Tibial artery (tissue), 4 donors: ENCODE measurements around the gene HUNK.

Experiments used
- DNase-seq, 2 donors: peaks; one replicate each; pipeline ENCODE4 v3.0.0-alpha.2; 2019
- H3K27ac ChIP-seq, 2 donors: fragments of 200-600 bp; sonication (generic) in 1 of 2; 1 replicate in 1 of 2; 2 replicates in 1 of 2; pipeline ENCODE4 v1.5.1; 2018 to 2019; ENCODE audit warnings: mild to moderate bottlenecking in 1 of 2
- H3K27me3 ChIP-seq, 2 donors: fragments of 200-600 bp; sonication (generic) in 1 of 2; one replicate each; pipeline versions ENCODE4 v1.5.1 to v1.6.0; 2016 to 2019
- H3K36me3 ChIP-seq, 3 donors: fragments of 200-600 bp; sonication (generic) in 2 of 3; one replicate each; pipeline ENCODE4 v1.5.1; 2016 to 2019; ENCODE audit warnings: mild to moderate bottlenecking in 2 of 3
- H3K4me1 ChIP-seq, 4 donors: fragments of 200-600 bp; sonication (generic) in 2 of 4; 1 replicate in 3 of 4; 2 replicates in 1 of 4; pipeline ENCODE4 v1.5.1; 2016 to 2019
- H3K4me3 ChIP-seq, 2 donors: fragments of 200-600 bp; sonication (generic) in 1 of 2; 1 replicate in 1 of 2; 2 replicates in 1 of 2; pipeline ENCODE4 v1.5.1; 2018 to 2019; ENCODE audit warnings: mild to moderate bottlenecking in 2 of 2
- H3K9me3 ChIP-seq, 3 donors: fragments of 200-600 bp; sonication (generic) in 1 of 3; one replicate each; pipeline ENCODE4 v1.5.1; 2016 to 2019
- CTCF ChIP-seq, 2 experiments: fragments of 200-600 bp in 1 of 2; fragments of 450-650 bp in 1 of 2; IDR thresholded peaks; one replicate each; pipeline ENCODE4 v1.5.1; 2017 to 2019; ENCODE audit warnings: antibody characterized with exemption in 2 of 2, mild to moderate bottlenecking in 1 of 2, moderate library complexity in 1 of 2
- intact Hi-C: fragments of 100-400 bp; cut with DNase I; formaldehyde crosslinking; loops from one replicate; pipeline ENCODE4 v1.15.0; 2023; ENCODE audit warnings: low total_unique reads

Gene HUNK

GRCh38 chr21:31838586-31839355 is 34.0 kb upstream of the HUNK start:
- intact Hi-C loops, result no loop called here

GRCh38 chr21:31844206-31844605 is 28.6 kb upstream of the HUNK start:
- no peaks in the 10 kb centered on the region for H3K9me3 ChIP-seq
- DNase-seq, result no peak
- H3K27ac ChIP-seq, result no peak overlapping the region
- no peaks in the 10 kb centered on the region for H3K4me1 ChIP-seq
- H3K27me3 ChIP-seq, result peaks cover 0 to 2% of the 10 kb centered on the region in 2 donors
- H3K4me3 ChIP-seq, result no peak overlapping the region
- intact Hi-C loops, result no loop called here
- no peak for TF ChIP-seq CTCF (IDR thresholded peaks at IDR 0.05)
- no peaks in the 10 kb centered on the region for H3K36me3 ChIP-seq

More at GRCh38 chr21:31838586-31839355, 34.0 kb upstream of the HUNK start:
- Histone ChIP-seq H3K9me3 (no peaks in the 10 kb centered on the region), H3K4me1 (no peaks in the 10 kb centered on the region), H3K27ac (no peak overlapping the region), H3K27me3 (no peaks in the 10 kb centered on the region), H3K4me3 (no peak overlapping the region), H3K36me3 (no peaks in the 10 kb centered on the region)
- no peak for DNase-seq
- no peak for TF ChIP-seq CTCF (IDR thresholded peaks at IDR 0.05)

- no peak for DNase-seq
- intact Hi-C loops, result no loop called here
- Histone ChIP-seq H3K36me3 (no peaks in the 10 kb centered on the region), H3K9me3 (no peaks in the 10 kb centered on the region), H3K27ac (no peak overlapping the region), H3K4me3 (no peak overlapping the region), H3K27me3 (peaks cover 0 to 2% of the 10 kb centered on the region in 2 donors), H3K4me1 (no peaks in the 10 kb centered on the region)
- TF ChIP-seq CTCF (IDR thresholded peaks at IDR 0.05), result no peak
Observed at GRCh38 chr21:31845151-31845729, 27.6 kb upstream of the HUNK start.

- no peaks in the 10 kb centered on the region for H3K36me3 ChIP-seq
- intact Hi-C loops, result no loop called here
- no peaks in the 10 kb centered on the region for H3K4me1 ChIP-seq
- no peaks in the 10 kb centered on the region for H3K9me3 ChIP-seq
- peaks cover 0 to 5% of the 10 kb centered on the region in 2 donors for H3K27me3 ChIP-seq
- no peak overlapping the region for H3K4me3 ChIP-seq
- H3K27ac ChIP-seq, result no peak overlapping the region
- TF ChIP-seq CTCF (IDR thresholded peaks at IDR 0.05), result no peak
- no peak for DNase-seq
Observed at GRCh38 chr21:31846690-31847089, 26.1 kb upstream of the HUNK start.

- H3K36me3 ChIP-seq, result no peaks in the 10 kb centered on the region
- intact Hi-C loops, result no loop called here
- H3K4me3 ChIP-seq, result no peak overlapping the region
- no peak for TF ChIP-seq CTCF (IDR thresholded peaks at IDR 0.05)
- no peak for DNase-seq
- H3K4me1 ChIP-seq, result no peaks in the 10 kb centered on the region
- peaks cover 0 to 5% of the 10 kb centered on the region in 2 donors for H3K27me3 ChIP-seq
- H3K9me3 ChIP-seq, result no peaks in the 10 kb centered on the region
- no peak overlapping the region for H3K27ac ChIP-seq
Observed at GRCh38 chr21:31847761-31848160, 25.1 kb upstream of the HUNK start.
